Neural progenitor cell (in vitro differentiated cells): Measurements from ENCODE around the gene ACTR5. TPM values are rescaled to one million over a fixed set of nuclear protein-coding genes. Genes with fewer than 3 reads are reported as not detected.

Source experiments
- DNase-seq: peaks from one replicate; pipeline ENCODE4 v3.0.0-alpha.2; 2016; ENCODE audit warnings: low spot score
- H2AFZ ChIP-seq: fragments of 200-600 bp; sonication (generic); replicated peaks from 2 replicates; pipeline ENCODE4 v1.6.1; 2016; ENCODE audit warnings: antibody characterized with exemption
- H3F3A ChIP-seq: fragments of 200-600 bp; sonication (generic); 2 replicates; pipeline ENCODE4 v1.6.1; 2016; ENCODE audit warnings: antibody characterized with exemption, low read depth
- H3K27ac ChIP-seq: fragments of 200-600 bp; sonication (generic); 2 replicates; pipeline ENCODE4 v1.5.1; 2016; ENCODE audit warnings: mild to moderate bottlenecking
- H3K27me3 ChIP-seq: fragments of 200-600 bp; sonication (generic); 2 replicates; pipeline ENCODE4 v1.6.1; 2016; ENCODE audit warnings: mild to moderate bottlenecking, moderate library complexity
- H3K36me3 ChIP-seq: fragments of 200-600 bp; sonication (generic); 2 replicates; pipeline ENCODE4 v1.5.1; 2016
- H3K4me1 ChIP-seq: fragments of 200-600 bp; sonication (generic); 2 replicates; pipeline ENCODE4 v1.6.1; 2016; ENCODE audit warnings: mixed run types
- H3K4me2 ChIP-seq: fragments of 200-600 bp; sonication (generic); 2 replicates; pipeline ENCODE4 v1.6.1; 2016
- H3K4me3 ChIP-seq: fragments of 200-600 bp; sonication (generic); 2 replicates; pipeline ENCODE4 v1.5.1; 2016
- H3K79me2 ChIP-seq: fragments of 200-600 bp; sonication (generic); 2 replicates; pipeline ENCODE4 v1.6.1; 2016; ENCODE audit warnings: low read depth
- H3K9ac ChIP-seq: fragments of 200-600 bp; sonication (generic); 2 replicates; pipeline ENCODE4 v1.6.1; 2016
- H3K9me3 ChIP-seq: fragments of 200-600 bp; sonication (generic); 2 replicates; pipeline ENCODE4 v1.5.1; 2016; ENCODE audit warnings: low read depth
- H4K20me1 ChIP-seq: fragments of 200-600 bp; sonication (generic); 2 replicates; pipeline ENCODE4 v1.6.1; 2016; ENCODE audit warnings: low read depth
- H3K27ac Mint-ChIP-seq: 3 replicates; pipeline ENCODE4 v1.8.0; 2021; ENCODE audit warnings: mixed read lengths
- H3K27me3 Mint-ChIP-seq: 2 replicates; pipeline ENCODE4 v1.8.0; 2022; ENCODE audit warnings: low read depth, mild to moderate bottlenecking, inconsistent platforms, moderate library complexity, mixed read lengths; ENCODE audit not compliant: insufficient read depth
- H3K36me3 Mint-ChIP-seq: 3 replicates; pipeline ENCODE4 v1.8.0; 2021; ENCODE audit warnings: mixed read lengths
- H3K4me1 Mint-ChIP-seq: 3 replicates; pipeline ENCODE4 v1.8.0; 2021; ENCODE audit warnings: mixed read lengths
- H3K4me3 Mint-ChIP-seq: 3 replicates; pipeline ENCODE4 v1.8.0; 2021; ENCODE audit warnings: mild to moderate bottlenecking, moderate library complexity, mixed read lengths
- H3K9me3 Mint-ChIP-seq: 3 replicates; pipeline ENCODE4 v1.8.0; 2020; ENCODE audit warnings: mixed read lengths
- EZH2 ChIP-seq: fragments of 200-600 bp; sonication (generic); IDR thresholded peaks from 2 replicates; pipeline ENCODE4 v1.6.1; 2017; ENCODE audit warnings: antibody characterized with exemption, mild to moderate bottlenecking, moderate library complexity
- EZH2phosphoT487 ChIP-seq: fragments of 200-600 bp; sonication (generic); IDR thresholded peaks from 2 replicates; pipeline ENCODE4 v1.6.1; 2017; ENCODE audit warnings: antibody characterized with exemption
- total RNA-seq: library from RNA; depleted of rRNA; stranded (reverse); fragments of >200 nt; gene quantifications from 2 replicates; pipeline ENCODE4 v1.2.3, GENCODE V29; 2015; ENCODE audit warnings: low replicate concordance
- TF ChIP-seq, protein P1 (sequence below): fragments of 200-600 bp; sonication (generic); IDR thresholded peaks from 2 replicates; pipeline ENCODE4 v1.5.1; 2017; ENCODE audit warnings: antibody characterized with exemption, mild to moderate bottlenecking

Gene ACTR5
- total RNA-seq, 1 donor from 2014 or later = 9.2 TPM

GRCh38 chr20:38706509-38706908 is 41.8 kb upstream of the ACTR5 start:
- Histone ChIP-seq H3K4me2 (peak overlapping the region; percentile 64), H3F3A (peaks cover 5% of the 10 kb centered on the region), H3K79me2 (no peaks in the 10 kb centered on the region), H3K36me3 (no peaks in the 10 kb centered on the region), H3K27ac (no peak overlapping the region), H3K9ac (no peak overlapping the region), H3K27me3 (peaks cover 13% of the 10 kb centered on the region), H3K4me3 (peak overlapping the region; percentile 18), H3K4me1 (peaks cover 11% of the 10 kb centered on the region), H3K9me3 (no peaks in the 10 kb centered on the region), H2AFZ (no peak overlapping the region), H4K20me1 (peaks cover 4% of the 10 kb centered on the region)
- peaks cover 4% of the 10 kb centered on the region for H3K9me3 Mint-ChIP-seq
- H3K27ac Mint-ChIP-seq = no peak overlapping the region
- peaks cover 7% of the 10 kb centered on the region for H3K4me1 Mint-ChIP-seq
- H3K36me3 Mint-ChIP-seq = no peaks in the 10 kb centered on the region
- TF ChIP-seq EZH2phosphoT487 (no peak), EZH2 (no peak)
- TF ChIP-seq, protein P1, sequence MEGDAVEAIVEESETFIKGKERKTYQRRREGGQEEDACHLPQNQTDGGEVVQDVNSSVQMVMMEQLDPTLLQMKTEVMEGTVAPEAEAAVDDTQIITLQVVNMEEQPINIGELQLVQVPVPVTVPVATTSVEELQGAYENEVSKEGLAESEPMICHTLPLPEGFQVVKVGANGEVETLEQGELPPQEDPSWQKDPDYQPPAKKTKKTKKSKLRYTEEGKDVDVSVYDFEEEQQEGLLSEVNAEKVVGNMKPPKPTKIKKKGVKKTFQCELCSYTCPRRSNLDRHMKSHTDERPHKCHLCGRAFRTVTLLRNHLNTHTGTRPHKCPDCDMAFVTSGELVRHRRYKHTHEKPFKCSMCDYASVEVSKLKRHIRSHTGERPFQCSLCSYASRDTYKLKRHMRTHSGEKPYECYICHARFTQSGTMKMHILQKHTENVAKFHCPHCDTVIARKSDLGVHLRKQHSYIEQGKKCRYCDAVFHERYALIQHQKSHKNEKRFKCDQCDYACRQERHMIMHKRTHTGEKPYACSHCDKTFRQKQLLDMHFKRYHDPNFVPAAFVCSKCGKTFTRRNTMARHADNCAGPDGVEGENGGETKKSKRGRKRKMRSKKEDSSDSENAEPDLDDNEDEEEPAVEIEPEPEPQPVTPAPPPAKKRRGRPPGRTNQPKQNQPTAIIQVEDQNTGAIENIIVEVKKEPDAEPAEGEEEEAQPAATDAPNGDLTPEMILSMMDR = no peak
- no peak overlapping the region for H3K4me3 Mint-ChIP-seq
- DNase-seq = peak; percentile 82
- H3K27me3 Mint-ChIP-seq = peaks cover 18% of the 10 kb centered on the region

- Histone ChIP-seq H3K4me1 (peaks cover 18% of the 10 kb centered on the region), H3K79me2 (no peaks in the 10 kb centered on the region), H3K4me3 (no peak overlapping the region), H3K36me3 (no peaks in the 10 kb centered on the region), H4K20me1 (peaks cover 5% of the 10 kb centered on the region), H2AFZ (no peak overlapping the region), H3K4me2 (no peak overlapping the region), H3K9me3 (no peaks in the 10 kb centered on the region), H3F3A (peaks cover 4% of the 10 kb centered on the region), H3K9ac (no peak overlapping the region), H3K27ac (no peak overlapping the region), H3K27me3 (peaks cover 54% of the 10 kb centered on the region)
- TF ChIP-seq EZH2 (no peak), EZH2phosphoT487 (no peak)
- TF ChIP-seq, protein P1 = no peak
- no peak overlapping the region for H3K27ac Mint-ChIP-seq
- H3K27me3 Mint-ChIP-seq = peaks cover 42% of the 10 kb centered on the region
- no peaks in the 10 kb centered on the region for H3K36me3 Mint-ChIP-seq
- peaks cover 2% of the 10 kb centered on the region for H3K4me1 Mint-ChIP-seq
- H3K4me3 Mint-ChIP-seq = no peak overlapping the region
- peak; percentile 38 for DNase-seq
- no peaks in the 10 kb centered on the region for H3K9me3 Mint-ChIP-seq
These were observed 34.0 kb upstream of the ACTR5 start for GRCh38 chr20:38714308-38714707.

DNA sequence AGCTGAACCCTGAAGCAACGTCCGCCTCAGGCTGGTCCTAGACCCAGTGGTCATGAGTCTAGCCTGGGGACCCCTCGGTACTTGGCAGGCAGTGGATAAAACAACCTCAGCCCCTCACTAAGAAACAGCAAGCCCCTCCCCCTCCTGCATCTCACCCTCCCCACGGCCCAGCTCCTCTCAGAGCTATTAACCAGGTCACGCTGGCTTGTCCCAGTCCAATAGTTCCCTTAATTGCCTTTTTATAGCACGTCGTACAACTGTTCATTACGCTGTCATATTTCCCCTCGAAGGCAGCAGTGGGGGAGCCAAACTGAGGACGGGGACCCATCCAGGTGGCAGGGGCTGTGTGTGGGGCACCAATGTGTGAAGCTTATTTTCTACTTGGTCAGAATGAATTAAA is 32.6 kb upstream of the ACTR5 start:
- Mint-ChIP-seq H3K27ac (no peak overlapping the region), H3K36me3 (no peaks in the 10 kb centered on the region), H3K4me1 (peaks cover 7% of the 10 kb centered on the region), H3K27me3 (peaks cover 55% of the 10 kb centered on the region), H3K9me3 (no peaks in the 10 kb centered on the region), H3K4me3 (no peak overlapping the region)
- TF ChIP-seq EZH2phosphoT487 = no peak
- TF ChIP-seq, protein P1 = no peak
- TF ChIP-seq EZH2 = no peak
- H3K27me3 ChIP-seq = peaks cover 67% of the 10 kb centered on the region
- no peak overlapping the region for H3K4me3 ChIP-seq
- H3F3A ChIP-seq = peaks cover 4% of the 10 kb centered on the region
- H3K9me3 ChIP-seq = no peaks in the 10 kb centered on the region
- no peak overlapping the region for H3K27ac ChIP-seq
- H3K36me3 ChIP-seq = no peaks in the 10 kb centered on the region
- no peak overlapping the region for H2AFZ ChIP-seq
- H3K4me2 ChIP-seq = no peak overlapping the region
- no peaks in the 10 kb centered on the region for H3K79me2 ChIP-seq
- peaks cover 31% of the 10 kb centered on the region for H3K4me1 ChIP-seq
- H4K20me1 ChIP-seq = peaks cover 11% of the 10 kb centered on the region
- no peak for DNase-seq
- no peak overlapping the region for H3K9ac ChIP-seq
